OCI-LY3 (cell line): ENCODE measurements around the gene ZNF526.

Experiments
- CTCF ChIP-seq: fragments of 200-600, 300-600 bp; sonication (generic); IDR thresholded peaks from 2 replicates; pipeline ENCODE4 v1.5.1; 2014; ENCODE audit warnings: antibody characterized with exemption, low read length, low read depth
- EZH2phosphoT487 ChIP-seq: fragments of 200-600 bp; shearing (Covaris generic); IDR thresholded peaks from 2 replicates; pipeline ENCODE4 v1.6.1; 2018; ENCODE audit warnings: antibody characterized with exemption, mixed run types, low read depth

- no peak for TF ChIP-seq CTCF
- TF ChIP-seq EZH2phosphoT487: no peak
Observed at GRCh38 chr19:42233678-42234292, 13.7 kb downstream of the ZNF526 start.
